HG02938 (cell line): ENCODE results near the gene OGDH.
"Not testable (repeated sequence)": the region's sequence is repeated elsewhere in the genome, so short reads cannot be mapped to it uniquely, and the experiment has no call there.

Experiments used
- ATAC-seq: cut with Tn5 transposase; IDR thresholded peaks from one replicate; pipeline ENCODE4 v1.9.1; 2021; ENCODE audit warnings: mild to moderate bottlenecking, moderate library complexity; ENCODE audit not compliant: unreplicated experiment

Gene OGDH

DNA sequence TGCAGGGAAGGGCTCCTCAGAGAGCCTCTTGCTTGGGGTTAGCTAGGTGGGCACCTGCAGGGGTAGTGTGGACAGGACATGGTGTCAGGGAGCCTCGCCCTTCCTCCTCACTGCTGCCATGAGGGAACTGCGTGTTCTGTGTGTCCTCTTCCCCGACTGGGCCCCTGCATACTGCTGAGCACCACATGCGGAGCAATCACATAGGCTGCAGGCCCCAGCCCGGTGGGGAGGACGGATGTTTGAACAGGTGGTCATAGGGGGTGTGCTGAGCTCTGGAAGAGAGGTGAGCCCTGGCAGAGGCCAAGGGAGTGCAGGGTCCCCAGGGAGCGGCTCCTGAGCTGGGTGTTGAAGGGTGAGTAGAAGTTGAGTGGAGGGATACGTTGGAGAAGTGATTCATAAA is 93.9 kb downstream of the OGDH start:
- no peak for ATAC-seq

DNA sequence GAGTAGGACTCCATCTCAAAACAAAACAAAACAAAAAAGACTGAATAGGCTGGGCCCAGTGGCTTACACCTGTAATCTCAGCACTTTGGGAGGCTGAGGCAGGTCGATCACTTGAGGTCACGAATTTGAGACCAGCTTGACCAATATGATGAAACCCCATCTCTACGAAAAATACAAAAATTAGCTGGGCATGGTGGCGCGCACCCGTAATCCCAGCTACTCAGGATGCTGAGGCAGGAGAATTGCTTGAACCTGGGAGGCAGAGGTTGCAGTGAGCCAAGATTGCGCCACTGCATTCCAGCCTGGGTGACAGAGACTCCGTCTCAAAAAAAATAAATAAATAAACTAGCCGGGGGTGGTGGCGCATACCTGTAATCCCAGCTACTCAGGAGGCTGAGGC is 97.0 kb downstream of the OGDH start:
- ATAC-seq = not testable (repeated sequence)

DNA sequence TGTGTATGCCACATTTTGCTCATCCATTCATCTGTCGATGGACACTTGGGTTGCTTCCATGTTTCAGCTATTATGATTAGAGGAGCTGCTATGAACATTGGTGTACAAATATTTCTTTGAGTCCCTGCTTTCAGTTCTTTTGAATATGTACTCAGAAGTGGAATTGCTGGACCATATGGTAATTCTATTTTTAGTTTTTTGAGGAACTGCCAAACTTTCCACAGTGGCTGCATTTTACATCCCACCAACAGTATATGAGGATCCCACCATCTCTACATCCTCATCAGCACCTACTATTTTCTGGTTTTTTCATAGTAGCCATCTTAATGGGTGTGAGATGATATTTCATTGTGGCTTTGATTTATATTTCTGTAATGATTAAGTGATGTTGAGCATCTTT is 97.5 kb downstream of the OGDH start:
- ATAC-seq = no peak

GRCh38 chr7:44705434-44705833 is 99.0 kb downstream of the OGDH start:
- ATAC-seq = no peak

- ATAC-seq = no peak
These were observed 100.5 kb downstream of the OGDH start for GRCh38 chr7:44706788-44707557.

DNA sequence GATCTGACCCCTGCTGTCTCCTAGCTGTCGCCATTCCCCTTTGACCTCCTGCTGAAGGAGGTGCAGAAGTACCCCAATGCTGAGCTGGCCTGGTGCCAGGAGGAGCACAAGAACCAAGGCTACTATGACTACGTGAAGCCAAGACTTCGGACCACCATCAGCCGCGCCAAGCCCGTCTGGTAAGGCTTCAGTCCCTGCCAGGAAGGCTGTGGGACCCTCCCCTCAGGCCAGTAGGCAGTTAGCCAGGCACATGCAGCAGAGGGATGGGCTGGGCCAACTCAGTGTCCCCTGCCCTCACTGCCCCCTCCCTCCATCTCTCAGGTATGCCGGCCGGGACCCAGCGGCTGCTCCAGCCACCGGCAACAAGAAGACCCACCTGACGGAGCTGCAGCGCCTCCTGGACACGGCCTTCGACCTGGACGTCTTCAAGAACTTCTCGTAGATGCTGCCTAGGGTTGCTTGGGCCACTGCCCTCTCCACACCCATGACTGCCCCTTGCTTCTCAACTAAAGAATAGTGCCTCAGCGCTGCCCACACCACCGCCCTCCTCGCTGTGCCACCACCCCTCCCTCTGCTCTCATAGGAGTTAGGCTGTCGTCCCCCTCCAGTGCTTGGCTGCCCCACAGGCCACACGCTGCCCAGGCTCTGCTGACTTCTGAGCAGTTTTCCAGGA is 101.3 kb downstream of the OGDH start:
- no peak for ATAC-seq

DNA sequence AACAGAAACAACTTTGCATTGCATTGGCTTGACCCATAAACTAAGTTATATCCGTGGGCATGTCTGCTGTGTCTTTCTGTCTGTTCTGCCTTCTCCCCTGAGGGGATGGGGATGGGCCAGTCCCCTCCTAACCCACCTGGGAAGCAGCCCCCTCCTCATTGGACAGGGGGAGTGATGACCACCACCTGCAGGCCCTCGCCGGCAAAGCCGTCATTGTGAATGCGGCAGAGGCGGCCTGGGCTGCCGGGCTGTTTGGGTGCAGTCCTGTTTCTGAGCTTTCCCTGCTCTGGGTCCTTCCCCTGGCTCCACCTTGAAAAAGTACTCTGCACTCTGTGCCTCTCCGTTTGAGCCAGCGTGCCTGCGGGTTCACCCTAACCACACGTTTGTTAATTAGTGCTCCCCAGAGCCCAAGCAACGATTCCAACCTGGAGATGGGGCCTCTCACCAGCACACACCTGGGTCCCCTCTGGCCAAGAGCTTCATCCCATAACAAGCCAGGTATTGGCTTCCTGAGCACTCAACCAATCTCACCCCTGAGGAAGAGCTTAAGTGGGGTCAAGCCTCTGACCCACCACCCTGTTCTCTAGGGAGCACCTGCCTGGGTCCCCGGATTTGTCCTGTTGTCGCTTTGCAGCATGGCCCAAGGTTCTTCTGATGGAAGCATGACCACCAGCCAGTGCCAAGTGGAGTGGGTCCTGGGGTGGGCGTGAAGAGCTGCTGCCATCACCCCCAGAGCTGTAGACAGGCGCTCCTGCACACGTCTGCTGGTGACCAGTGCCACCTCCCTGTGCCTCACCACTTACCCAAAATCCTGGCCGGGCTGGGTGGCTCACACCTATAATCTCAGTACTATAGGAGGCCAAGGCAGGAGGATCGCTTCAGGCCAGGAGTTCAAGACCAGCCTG is 102.8 kb downstream of the OGDH start:
- ATAC-seq = no peak

- ATAC-seq = no peak
These were observed 103.6 kb downstream of the OGDH start for GRCh38 chr7:44709945-44710596.

GRCh38 chr7:44711528-44711927 is 105.1 kb downstream of the OGDH start:
- ATAC-seq = no peak

DNA sequence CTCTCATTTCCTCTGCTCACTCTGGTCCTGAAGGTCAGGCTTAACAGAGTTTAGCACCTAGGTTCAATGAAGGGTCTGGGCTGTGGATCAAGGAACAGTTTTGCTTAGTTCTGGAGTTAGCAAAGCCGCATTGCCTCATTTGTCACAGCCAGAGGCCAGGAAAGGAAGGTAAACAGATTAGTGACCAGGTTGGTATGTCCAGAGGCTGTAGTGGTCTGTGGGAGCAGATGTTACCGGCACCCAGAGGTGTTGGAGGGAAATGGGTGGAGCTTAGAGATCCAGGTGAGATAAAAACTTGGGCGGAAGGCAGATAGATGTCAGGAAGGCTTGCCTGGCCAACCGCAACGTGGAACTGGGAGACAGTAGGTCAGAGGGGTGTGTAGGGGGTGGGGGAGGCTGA is 105.6 kb downstream of the OGDH start:
- ATAC-seq = no peak

DNA sequence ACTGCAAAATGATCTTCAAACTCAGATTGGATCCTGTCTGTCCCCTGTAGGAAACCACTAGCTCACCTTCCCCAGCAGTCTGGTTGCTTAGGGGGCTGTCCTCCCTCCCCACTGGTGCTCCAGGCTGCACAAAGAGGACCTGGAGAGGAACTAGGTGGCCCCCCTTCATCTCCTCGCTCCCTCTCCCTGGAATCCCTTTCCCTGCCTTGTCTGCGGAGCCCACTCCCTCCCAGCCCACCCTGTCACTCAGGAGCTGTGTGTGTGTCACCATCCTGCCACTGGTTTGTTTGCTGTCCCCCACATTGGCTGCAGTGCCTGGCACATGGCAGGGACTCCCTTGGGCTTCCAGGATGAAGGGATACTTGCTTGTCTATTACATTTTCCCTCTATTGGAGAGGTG is 106.7 kb downstream of the OGDH start:
- ATAC-seq = no peak

GRCh38 chr7:44713680-44714335 is 107.4 kb downstream of the OGDH start:
- ATAC-seq = no peak

DNA sequence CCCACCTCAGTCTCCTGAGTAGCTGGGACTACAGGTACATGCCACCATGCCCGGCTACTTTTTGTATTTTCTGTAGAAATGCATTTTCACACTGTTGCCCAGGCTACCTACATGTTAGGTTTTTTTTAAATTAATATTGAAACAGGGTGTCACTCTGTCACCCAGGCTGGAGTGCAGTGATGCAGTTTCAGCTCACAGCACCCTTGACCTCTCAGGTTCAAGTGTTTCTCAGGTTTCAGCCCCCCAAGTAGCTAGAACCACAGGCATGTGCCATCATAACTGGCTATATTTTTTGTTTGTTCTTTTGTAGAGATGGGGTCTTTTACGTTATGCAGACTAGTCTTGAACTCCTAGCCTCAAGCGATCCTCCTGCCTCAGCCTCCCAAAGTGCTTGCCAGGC is 109.8 kb downstream of the OGDH start:
- ATAC-seq = no peak

- ATAC-seq = no peak
These were observed 113.9 kb downstream of the OGDH start for GRCh38 chr7:44720301-44720700.

DNA sequence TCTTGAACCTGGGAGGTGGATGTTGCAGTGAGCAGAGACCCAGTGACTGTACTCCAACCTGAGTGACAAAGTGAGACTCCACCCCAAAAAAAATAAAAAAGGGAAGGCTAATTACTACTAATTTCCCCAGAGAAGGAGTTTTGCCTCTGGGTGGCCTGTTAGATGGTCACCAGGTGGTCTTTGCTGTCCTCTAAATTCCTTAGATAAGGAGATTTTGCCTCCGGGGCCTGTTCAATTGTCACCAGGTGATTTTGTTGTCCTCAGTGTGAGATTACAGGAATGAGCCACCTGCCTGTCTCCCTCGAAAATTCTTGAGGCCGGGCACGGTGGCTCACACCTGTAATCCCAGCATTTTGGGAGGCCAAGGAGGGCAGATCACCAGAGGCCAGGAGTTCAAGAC is 117.8 kb downstream of the OGDH start:
- ATAC-seq = no peak

DNA sequence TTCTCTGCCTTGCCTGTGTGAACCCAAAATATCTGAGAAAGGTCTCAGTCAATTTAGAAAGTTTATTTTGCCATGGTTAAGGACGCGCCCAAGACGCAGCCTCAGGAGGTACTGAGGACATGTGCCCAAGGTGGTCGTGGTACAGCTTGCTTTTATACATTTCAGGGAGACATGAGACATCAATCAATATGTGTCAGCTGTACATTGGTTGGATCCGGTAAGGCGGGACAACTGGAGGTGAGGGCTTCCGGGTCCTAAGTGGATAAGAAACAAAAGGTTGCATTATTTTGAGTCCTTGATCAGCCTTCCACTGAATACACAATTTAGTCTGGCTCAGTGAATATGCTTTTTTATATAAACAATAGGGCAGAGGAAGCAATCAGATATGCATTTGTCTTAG is 119.8 kb downstream of the OGDH start:
- not testable (repeated sequence) for ATAC-seq

DNA sequence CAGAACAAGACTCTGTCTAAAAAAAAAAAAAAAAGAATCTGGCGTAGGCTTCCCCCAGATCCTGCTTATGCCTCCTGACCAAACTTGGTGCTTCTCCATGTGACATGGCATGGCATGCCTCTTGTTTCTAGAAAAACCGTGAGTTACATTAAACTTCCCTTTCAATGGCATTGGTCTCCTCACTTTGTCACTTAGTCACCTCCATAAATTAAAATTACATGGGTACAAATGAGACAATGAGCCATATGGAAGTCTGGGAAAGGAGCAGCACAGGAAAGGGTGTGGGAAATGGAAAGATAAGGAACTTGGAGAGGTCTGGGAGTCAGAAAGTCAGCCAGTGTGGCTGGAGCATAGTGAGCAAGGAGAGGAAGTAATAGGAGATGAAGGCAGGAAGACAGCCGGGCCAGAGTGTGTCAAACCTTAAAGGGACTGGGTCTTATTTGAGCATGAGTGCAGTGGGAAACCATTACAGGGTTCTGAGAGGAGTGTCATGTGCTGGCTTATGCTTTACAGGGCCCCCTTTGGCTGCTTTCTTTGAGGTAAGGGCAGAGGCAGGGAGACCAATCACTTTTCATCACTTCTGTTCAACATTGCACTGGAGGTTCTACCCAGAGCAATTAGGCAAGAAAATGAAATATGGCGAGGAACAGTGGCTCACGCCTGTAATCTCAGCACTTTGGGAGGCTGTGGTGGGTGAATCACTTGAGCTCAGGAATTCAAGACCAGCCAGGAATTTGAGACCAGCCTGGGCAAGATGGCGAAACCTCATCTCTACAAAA is 120.9 kb downstream of the OGDH start:
- ATAC-seq = no peak

GRCh38 chr7:44727937-44728262 is 121.5 kb downstream of the OGDH start:
- ATAC-seq = no peak

DNA sequence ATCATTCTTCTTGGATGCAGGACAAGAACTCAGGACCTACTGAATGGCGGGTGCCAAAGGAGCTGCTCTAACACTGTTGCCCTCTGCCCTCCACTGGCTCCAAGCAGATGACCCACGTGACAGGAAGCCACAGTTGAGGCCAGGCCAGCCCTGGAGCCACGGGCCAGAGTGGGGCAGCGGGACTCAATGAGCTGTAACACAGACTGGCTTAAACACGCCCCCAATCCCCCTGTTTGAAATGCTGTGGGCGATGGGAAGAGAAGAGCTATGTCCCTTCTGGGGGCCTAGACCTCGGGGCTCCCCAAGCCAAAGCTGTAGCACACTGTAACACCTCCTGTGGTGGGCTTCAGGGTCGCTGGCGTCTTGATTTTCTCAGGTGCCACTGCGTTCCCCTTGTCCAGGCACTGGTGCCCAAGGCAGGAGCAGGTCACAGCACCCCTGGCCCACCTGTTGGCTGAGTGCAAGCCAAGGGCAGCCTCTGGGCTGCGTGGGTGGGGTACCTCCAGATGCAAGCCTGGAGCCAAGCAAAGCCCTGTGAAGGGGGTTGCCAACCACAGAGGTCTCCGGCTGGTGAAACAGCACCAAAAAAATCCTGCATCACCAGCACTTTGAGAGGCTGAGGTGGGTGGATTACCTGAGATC is 123.6 kb downstream of the OGDH start:
- ATAC-seq = no peak
